Stimulated activated CD8-positive, alpha-beta memory T cell treated with anti-CD3 and anti-CD28 coated beads, Interleukin-7, amount 100 ng/mL, for 24 hours (primary cell): ENCODE results near the gene NTN1.
"Not testable (repeated sequence)": the region's sequence is repeated elsewhere in the genome, so short reads cannot be mapped to it uniquely, and the experiment has no call there.

Experiments used
- DNase-seq: peaks from one replicate; pipeline ENCODE4 v3.0.0-alpha.2; 2020; ENCODE audit warnings: low read depth

The NTN1 gene

DNA sequence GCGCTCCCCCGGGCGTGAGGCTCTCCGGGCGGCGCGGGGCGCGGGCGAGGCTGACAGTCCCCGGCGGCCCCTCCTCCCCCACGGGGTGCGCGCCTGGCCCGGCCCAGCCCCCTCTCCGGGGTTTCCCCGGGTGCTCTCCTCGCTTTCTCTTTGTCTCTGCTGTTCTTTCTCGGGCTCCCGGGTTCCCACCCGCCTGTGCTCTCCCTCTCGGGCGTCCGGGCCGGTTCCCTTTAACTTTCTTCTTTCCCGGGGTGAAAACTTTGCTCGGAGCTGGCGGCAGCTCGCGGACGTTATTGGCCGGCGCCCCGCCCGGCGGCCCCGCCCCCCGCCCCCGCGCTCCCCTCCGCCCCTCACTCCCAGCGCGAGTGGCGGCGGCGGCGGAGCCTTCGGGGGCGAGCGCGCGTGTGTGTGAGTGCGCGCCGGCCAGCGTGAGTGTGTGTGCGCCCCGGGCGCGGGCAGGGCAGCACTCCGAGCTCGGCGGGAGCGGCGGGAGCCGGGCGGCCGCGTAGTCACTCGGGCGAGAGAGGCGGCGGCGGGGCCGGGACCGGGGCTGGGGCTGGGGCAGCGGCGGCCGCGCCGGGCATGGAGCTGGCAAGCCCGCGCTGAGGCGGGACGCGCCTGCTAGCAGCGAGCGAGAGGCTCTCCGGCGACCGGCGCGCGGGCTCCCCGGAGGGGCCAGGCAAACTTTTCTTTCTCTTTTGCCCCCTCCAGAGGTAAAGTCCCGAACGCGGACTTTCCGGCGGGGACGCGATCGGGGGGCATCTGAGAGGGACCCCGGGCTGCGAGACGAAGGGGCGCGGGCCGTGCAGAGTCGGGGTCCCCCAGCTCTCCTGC, at the start of gene NTN1:
TSS of gene NTN1 (plus strand) at position 353 of the 834 bp plus-strand sequence. CDS start 864 bp downstream, outside the sequence.
- peak; percentile 28 for DNase-seq

DNA sequence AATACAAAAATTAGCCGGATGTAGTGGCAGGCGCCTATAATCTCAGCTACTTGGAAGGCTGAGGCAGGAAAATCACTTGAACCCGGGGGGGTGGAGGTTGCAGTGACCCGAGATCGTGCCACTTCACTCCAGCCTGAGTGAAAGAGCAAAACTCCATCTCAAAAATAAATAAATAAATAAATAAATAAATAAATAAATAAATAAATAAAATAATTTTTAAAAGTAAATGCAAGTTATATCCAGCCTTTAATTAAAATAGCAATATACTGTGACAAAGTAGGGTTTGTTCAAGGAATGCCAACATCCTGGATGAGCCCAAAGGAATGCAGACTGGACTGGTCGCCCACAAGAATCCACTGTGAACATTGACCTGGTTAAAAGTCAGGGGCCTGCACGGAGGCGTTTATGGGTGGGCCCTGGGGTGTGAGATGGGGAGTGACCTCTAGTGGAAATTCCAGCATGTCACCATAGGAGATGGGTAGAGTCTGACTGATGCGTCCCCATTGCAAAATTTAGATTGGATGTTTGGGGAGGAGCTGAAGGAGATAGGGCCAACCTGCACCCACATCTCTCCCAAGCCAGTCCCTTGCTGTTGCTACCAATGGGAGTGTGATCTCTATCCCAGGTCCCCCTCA, 46.1 kb upstream of the NTN1 start:
- DNase-seq: no peak

DNA sequence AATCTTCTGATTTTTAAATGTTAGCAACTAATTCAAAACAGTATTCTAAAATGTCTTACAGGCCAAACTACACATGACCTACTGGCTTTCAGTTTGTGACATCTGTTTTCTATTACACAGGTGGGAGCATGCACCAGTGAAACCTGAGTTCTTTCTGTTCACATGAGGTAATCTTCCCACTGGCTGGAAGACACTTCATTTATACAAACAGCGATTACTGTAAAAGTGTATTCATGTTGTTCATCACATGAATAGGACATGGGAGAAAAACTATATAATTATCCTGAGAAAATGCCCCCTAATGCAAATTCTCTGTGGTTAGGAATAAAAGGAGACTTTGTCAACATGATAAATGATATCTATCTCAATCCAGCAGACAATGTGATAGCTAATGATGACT, 44.7 kb upstream of the NTN1 start:
- DNase-seq: no peak

DNA sequence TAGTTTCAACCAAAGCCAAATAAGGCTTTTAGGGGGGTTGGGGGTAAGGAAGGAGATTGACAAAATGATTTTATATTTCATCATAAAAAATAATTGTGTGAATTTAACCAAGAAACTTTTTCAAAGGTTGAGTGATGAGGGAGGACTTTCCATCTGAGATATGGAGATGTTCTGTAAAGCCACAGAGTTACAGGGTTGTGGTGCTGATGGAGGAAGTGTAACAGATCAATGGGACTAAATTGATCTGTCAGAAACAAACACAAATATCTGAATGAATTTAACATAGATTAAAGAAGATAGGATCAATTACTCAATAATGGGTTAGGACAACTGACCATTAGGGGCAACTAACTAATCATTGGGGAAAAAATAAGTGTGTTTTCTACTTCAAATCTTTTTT, 41.6 kb upstream of the NTN1 start:
- no peak for DNase-seq

DNA sequence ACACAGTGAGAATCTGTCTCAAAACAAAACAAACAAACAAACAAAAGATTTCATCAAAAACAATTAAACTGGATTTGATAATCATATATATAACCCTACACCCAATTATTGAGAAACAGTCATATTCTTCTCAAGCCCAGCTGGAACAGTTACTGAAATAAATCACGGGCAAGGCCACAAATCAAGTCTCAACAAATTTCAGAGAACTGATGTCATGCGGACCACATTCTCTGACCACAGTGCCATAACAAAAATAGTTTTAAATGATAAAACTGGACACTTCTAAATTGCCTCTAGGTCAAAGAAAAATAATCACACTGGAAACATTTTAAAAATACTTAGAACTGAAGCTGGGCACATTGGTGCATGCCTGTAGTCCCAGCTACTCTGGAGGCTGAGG, 39.9 kb upstream of the NTN1 start:
- DNase-seq: no peak

DNA sequence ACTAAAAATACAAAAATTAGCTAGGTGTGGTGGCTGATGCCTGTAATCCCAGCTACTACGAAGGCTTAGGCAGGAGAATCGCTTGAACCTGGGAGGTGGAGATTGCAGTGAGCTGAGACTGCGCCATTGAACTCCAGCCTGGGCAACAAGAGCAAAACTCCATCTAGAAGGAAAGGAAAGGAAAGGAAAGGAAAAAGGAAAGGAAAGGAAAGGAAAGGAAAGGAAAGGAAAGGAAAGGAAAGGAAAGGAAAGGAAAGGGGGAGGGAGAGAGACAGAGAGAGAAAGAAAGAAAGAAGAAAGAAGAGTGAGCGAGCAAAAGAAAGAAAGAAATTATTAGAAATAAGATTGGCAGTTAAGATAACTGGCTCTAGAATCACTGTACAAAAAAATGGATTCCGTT, 37.1 kb upstream of the NTN1 start:
- not testable (repeated sequence) for DNase-seq

DNA sequence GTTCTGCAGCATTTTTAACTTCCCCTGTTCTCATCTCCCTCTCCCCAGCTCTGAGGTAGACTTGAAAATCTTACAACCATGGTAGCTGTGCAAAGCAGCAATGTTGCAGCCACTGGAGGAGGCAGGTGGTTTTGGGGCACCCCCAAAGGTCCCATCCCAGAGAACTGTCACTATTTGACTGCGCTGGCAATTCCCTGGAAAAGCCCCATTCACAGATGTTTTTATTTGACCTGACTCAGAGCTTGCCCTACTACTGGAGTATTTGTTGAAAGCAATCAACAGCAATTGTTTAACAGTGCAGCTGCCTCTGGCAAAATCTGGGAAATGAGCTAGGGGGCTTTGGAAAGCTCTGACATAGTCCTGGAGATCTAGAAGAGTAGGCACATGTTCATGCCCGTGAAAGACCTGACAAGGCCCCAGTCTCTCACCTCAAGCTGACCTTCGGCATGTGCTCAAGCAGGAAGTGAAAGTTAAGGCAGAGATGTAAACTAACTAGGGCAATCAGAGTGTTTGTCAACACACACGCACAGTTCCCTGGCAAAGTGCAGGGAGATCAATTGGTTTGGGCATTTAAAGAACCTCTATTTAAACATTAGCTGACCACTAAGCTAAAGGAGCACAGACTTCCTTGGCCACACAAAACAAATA, 36.1 kb upstream of the NTN1 start:
- DNase-seq: no peak

DNA sequence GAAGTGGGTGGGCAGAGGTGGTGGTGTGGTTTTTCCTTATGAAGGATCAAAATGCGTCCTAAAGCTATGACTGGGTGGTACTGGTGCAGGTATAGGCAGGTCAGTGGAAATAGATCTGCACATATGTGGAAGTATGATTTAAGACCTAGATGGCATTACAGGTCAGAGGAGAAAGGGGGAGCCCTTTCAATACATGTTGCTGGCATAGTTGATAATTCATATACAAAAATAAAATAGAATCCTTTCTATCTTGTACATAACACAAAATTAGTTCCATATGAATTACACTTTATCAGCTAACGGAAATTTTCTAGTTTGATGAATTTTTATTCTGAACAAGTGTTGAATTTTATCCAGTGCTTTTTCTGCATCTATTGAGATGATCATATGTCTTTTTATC, 35.0 kb upstream of the NTN1 start:
- DNase-seq: no peak

DNA sequence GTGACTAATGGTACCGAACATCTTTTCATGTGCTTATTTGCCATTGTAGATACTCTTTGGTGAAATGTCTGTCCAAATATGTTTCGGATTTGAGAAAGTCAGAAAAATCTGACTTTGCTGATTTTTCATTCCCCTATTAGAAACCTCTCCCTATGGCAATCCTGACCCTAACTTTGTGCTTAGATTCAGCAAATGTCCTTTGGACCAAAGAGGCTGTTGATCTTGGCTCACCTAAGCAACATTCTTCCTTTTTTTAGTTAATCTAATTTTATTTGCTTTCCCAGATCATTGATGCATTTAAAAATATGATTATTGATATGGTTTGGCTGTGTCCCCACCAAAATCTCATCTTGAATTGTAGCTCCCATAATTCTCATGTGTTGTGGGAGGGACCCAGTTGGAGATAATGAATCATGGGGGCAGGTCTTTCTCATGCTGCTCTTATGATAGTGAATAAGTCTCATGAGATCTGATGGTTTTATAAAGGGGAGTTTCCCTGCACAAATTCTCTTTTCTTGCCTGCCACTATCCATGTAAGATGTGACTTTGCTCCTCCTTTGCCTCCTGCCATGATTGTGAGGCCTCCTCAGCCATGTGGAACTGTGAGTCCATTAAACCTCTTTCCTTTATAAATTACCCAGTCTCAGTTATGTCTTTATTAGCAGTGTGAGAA, 32.9 kb upstream of the NTN1 start:
- DNase-seq: not testable (repeated sequence)

DNA sequence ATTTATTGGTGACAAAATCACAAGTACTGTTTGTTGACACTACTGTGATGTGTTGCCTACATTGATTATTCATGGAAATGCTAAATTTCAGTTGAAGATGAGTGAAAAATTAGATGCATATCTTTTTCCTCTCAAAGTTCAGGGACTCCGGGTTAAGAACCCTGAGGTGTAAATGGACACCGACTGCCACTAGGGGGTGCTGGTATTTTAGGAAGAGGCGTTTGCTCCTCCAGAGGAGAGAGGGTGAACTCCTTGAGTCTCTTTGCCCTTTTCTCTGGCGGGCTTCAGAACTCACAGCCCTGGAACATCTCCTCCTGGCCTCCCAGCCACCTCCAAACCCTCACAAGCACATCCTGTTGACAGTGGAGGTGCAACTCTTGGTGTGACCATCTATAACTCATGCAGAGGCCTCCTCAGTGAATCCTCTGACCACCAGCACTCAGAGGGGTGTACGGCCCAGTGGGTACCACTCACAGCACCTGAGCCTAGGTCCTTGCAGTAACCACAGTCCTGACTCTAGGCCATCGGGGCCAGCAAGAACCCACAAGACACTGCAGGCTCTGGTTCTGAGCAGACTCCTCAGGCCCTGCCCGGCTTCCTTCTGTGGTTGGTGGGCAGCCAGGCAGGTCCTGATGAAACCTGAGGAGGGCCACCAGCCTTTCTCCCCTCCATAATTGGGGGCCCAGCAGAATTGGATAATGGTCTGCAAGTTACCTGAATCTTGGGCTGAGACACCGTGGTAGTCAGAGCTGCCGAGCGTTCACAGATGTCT, 29.6 kb upstream of the NTN1 start:
- DNase-seq: peak; percentile 53

DNA sequence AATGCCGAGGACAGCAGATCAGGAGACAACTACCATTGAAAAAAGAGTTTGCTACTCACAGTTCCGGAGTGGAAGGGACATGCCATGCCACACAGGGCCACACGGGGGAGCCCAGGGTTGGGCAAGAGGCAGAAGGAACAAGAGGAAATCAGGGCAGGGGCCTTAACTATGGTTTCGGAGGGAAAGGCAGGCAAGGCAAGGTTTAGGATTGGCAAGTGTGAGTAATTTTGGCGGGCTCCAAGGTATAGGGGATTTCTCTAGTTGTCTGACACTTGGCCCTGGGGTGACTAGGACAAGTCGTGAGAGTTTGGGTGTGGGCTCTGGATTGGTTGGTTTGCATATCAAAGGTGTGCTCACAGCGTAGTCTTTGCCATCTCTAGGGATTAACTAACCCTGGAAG, 27.0 kb upstream of the NTN1 start:
- peak; percentile 46 for DNase-seq

DNA sequence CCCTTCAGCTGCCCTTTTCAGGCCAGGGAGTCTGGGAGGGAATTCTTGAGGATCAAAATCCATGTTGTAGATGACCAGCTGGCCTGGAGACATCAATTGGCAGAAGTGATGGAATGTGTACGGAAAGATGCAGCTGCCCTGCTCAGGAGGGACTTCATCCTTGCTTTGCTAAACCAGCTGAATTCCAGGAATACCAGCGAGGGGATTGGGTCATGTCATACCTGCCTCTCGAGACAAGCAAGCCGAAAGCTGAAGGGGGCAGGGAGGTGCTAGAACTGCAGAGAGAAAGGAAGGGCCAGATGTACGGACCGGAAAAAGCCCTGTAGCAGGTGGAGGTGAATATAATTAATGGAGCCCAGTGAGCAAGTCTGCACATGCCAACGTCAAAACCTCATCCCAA, 25.6 kb upstream of the NTN1 start:
- no peak for DNase-seq

DNA sequence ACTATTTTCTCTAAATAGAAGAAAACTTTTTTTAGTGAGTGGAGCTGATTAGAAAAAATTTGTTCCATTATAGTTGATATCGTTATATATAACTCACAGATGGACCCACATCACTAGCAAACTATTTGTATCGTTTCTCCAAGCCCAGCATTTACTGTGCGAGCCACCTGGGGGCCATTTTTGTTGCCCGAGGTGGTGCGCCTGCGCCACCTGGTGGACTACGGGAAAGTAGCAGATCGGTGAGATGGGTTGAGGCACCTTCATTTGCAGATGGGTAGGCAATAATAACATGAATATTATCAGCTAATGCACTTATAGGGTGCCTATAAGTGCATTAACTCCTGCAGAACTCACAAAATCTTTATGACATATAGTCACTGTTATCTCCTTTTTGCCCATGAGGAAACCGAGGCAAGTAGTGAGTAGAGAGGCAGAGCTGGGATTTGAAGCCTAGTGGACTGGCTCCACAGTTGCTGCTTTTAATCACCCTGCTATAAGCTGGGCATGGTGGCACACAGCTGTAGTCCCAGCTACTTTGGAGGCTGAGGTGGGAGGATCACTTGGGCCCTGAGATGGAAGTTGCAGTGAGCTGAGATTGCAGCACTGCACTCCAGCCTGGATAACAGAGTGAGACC, 23.2 kb upstream of the NTN1 start:
- peak; percentile 68 for DNase-seq

DNA sequence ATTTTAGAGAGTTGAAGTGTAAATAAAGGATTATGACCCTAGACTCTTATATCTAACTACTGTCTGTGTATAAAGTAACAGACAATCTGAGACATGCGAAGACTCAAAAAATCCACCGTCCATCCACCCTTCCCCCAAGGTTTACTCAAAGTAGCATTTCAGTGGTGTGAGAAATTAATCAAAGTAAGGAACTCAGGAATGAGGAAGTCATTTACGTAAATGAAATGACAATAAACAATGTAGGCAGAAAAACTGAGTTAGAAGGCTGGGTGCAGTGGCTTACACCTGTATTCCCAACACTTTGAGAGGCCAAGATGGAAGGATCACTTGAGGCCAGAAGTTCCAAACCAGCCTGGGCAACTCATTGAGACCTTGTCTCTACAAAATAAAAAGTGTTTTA, 19.8 kb upstream of the NTN1 start:
- no peak for DNase-seq

DNA sequence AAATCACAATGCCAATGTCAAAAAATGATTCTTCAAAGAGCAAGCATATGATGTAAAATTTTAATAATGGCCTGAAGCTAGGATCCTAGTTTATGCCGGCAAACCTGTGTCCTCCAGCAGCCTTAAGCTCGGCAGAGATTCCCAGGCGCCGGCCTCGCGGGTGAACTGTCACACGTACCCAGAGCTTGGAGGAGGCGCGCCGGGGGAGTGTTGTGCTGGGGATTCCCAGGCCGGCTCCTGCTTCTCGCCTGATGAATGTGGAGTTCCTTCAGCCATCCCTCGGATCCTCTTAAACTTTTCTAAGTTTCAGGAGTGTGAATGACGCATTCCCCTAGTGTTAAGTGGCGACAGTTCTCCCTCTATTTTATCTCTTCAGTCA, 19.1 kb upstream of the NTN1 start:
- no peak for DNase-seq

DNA sequence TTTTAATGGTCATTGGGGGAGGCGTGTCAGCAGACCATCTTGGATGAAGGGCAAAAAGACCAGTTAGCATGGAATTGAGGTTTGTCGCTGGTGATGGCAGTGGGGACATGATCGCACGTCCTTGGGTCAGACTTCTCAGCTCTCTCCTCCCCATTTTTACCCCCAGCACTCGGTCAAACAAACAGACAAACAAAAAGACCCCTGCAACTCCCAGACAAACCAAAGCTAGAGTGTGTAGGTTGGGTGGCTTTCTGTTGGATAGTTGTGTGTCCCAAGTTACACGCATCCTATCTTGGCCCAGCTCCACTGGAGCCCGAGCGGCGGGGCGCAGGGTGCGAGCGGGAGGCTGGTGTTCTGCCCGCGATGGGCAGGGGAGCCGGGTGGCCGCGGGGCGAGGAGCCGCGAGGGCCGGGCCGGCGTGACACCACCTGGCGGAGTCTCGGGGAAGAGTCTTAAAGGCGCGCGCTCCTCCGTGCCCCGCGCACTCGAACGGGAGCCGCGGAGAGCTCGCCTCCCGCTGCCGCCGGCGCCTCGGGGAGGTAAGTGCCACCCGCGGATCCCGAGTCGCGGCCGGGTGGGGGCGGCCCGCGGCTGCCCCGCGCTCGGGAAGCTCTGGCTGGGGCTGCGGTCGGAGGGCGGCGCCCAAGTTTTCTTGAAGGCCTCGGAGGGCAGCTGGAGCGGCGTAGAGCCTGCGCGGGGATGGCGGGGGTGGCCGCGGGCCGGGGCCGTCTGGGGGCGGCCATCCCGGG, 18.5 kb upstream of the NTN1 start:
- DNase-seq: no peak

DNA sequence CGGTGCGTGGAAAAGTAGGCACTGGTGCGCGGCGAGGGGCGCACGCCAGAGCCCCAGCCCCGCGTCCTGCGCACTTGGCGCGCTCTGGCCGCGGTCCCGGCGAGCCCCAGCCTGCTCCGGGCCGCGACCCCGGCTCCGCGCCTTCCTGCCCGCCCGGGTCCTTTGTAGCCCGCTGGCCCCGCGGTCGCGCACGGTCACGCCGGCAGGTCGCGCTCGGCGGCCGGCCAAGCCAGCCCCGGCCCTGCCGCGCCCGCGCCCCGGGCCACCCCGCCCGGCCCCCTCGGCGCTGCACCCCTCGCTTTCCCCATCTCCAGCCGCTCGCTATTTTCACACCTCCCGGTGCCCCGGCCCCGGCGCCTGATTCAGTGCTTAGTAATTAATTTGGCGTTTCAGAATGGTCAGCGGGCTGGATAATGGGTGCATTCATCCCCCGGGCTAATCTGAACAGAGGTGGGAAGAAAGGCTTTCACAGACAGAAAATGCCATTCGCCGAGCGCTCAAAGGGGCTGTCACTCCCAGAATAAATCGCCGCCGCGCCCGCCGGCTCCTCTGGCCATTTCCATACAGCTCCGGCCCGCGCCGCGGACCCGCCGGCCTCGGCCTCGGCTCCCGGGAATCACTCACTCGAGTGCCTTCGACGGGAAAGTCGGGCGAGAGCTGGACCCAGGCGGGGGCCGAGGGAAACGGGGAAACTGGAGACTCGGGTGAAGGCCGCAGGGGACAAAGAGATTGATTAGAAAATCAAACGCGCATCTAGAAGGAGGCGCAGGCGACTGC, 17.8 kb upstream of the NTN1 start:
- no peak for DNase-seq

DNA sequence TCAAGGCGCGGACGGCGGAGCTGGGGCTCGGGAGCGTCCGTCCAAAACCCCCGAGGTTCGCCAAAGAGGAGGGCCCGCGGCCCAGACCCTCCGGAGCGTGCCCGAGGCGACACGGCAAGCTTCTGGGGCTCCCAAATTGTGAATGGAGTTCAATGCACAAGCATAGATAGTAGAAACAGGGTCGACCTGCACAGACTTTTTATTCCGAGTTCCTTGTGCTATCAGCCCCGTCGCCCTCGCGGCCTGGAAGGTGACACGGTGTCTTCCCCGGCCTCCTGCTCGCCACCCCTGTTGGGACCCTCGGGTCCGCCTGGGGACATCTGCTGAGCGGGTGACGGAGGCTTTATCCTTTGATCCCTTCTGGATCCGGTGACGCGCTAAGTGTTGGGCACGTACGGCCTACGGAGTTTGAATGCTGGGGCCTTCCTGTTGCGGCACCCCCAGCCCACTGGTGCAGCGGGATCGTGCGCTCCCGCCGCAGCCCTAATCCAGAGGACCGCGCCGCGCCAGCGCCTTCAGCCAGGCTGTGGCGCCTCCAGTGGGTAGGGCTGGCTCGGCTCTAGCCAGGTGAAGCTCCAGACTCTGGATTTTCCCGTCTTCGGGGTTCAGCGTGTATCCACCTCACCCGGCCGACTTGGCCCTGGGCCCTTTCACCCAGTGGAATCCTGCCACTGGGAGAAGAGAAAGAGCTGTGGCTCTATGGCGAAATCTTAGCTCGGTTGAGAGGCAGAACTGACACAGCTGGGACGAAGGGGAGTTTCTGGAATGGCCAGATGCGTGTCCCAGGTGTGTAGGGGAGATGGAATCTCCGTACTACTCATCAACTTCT, 17.0 kb upstream of the NTN1 start:
- no peak for DNase-seq

DNA sequence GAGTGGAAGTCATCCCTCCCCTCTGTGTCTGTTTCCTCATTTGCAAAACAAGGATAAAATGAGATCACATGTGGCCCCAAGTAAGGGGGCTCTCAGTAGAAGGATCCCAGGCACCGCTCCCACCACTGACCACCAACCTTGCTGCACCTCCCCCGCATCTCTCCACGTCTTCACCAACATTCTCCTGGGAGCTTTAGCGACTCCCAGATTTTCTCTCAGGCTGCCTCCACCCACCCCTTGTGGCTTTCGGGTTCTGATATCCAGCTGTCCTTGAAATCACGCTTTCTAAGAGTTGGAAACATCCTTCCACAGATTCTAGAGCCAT, 16.4 kb upstream of the NTN1 start:
- no peak for DNase-seq
